ENCODE measurements around the gene HIRA.

HIRA gene

DNA sequence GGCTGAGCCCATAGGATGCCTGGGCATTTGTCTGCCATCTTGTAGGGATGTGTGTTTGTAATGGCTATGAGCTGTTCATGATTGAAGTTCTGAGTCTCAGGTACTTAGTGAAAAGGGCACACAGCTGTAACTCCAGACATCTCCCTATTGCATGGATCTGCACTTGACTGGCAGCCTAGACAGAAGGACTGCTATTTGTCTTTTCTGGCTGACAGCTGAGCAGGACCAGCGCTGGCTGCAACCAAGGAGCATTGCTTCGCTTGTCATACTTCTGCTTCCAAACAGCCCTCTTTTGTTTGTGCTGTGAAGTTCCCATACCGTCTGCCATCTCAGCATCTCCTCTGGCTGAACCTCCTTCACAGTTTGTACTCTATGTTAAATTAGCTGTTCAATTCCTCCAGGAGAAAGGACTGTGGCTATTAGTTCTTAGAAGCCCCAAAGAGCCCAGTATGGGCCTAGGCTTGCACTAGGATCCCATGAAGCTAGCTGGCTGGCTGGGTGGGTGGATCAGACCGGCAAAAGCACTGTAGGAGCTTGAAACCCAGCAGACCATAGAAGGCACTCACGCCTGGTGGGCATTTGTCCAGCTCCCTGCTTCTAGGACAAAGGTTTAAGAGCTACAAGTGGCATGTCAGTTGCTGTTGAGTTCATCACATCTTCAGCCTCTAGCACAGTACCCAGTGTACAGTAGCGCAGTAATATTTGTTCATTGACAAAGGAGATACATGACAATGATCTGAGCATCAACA is 20.4 kb downstream of the HIRA start:
- DNase-seq (ENCODE audit: low spot score) = no peak

DNA sequence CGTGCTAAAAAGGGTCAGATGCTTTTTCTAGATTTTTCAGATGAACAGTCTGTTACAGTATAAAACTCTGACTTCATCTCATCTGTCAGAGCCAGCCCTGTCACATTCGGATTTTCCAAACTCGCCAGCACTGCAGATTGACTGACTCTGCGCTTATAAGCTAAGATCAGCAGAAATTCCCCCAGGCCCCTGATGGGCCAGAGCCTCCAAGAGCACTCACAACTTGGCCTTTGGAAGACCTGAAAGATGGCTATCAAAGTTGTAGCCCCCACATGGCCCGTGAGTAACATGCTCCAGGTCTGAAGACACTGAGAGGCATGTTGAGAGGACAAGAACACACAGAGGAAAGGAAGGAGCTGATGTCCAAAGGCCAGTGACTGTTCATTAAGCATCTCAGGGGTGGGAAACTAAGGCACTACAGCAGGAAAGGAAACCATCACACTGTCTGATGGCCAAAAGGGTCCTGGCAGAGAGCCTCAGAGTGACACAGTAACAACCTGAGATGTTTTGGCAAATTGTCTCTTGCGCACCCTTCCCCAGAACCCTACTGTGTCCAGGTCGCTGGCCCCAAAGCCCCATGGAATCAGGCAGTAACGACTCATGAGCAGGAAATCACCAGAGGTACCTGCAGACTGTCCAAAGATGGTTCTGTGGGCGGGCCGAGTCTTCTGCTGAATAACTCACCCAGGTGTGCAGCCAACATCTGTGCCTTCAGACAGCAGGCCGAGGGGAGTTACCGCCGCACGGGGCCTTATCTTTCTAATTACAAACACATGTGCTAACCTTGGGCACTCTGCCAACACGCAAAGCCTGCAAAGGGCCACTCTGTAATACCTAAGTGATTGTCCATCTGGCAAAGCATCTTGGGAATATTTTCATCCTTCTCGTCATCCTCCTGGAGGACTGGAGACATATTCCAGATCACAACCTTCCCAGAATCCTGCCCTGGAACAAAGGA is 23.6 kb downstream of the HIRA start:
- DNase-seq (ENCODE audit: low spot score) = no peak

DNA sequence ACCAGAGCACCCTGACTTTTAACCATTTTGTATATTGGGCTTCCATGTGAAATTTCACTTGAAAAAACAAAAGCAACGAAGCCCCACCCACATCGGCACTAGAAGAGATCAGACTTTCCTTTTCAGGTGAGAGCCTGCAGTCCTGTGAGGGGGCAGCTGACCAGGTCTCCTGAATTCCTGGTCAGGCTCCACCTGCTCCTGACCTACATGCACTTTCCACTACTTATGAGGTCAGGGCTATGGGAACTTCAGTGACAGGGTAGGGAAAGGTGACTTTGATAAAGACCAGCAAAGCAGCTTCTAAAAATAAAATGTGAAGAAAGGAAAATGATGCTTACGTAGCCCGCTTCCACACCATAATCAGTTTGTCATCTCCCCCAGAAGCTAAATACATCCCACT is 24.7 kb downstream of the HIRA start:
- no peak for DNase-seq (ENCODE audit: low spot score)

DNA sequence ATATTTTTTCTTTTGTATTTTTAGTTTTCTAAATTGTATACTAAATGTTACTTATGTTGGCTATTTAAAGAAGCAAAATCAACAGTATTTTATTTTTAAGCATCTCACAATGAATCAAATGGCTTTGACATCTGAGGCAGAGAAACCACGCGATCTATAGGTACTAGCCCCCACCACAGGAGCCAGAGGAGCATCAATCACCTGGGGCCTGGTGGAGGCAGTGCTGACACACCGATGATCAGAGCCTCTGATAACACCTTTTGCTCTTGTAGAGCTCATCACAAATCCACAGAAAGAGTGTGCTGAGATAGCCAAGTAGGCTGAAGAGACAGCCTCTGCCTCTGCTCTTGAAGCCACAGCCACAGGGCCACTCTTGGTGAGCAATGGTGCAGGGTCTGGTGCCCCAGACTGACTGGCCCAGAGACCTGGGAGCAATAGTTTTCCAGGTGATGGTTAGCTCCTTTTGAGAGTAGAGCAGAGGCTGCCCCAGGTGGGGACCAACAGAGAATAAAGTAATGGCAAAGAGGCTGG is 25.2 kb downstream of the HIRA start:
- DNase-seq (ENCODE audit: low spot score) = no peak

DNA sequence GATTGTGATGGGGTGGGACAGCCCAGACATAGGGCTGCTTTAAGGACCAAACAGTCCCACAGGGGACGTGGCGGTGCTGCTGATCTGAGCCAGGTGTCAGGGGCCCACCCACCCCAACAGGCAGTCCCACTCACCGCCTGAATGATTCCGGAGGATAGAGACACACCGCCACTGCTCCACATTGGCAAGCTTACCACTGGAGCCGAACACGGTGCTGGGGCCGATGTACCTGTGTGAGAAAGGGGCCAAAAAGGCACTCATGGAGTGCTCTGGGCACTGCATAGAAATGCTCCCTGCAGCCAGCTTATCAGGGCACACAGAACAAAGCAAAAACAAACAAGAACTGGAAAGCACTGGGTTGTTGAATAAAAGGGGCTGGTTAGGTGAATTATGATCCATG is 25.9 kb downstream of the HIRA start:
- no peak for DNase-seq (ENCODE audit: low spot score)

DNA sequence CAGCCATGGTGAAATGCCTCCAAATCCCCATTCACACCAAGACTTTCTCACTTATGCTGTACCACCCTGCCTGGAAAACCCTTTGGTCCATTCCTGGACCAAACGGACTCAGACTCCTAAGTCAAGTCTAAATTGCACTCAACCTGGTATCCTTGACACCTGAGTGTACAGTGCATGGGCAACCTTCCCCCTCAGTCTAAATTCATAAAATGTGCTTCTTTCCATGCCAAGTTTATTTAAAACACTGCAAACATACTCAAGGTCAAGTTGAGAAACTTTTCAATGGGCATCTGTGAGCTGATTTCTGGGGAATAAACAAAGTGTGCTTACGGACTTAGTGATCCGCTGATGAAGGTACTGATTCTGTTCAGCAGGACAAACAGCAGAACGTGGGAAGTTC is 26.4 kb downstream of the HIRA start:
- DNase-seq (ENCODE audit: low spot score) = no peak

DNA sequence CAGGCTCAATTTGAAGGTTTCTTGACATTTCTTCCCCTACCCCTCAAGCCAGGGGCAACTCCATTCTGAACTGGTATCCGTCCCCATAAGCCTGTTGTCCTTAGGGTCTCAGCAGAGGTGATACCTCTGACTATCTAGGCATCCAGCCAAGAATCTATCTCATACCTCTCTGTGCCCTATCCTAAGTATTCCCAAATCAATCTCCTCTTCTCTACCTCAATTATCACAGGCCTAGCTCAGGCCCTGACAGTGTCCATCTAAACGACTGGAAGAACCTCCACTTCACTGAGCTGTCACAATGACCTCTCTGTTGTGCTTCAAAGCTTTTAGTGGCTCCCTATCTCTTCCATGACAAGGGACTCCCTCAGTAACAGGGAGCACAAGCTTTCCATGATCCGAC is 26.9 kb downstream of the HIRA start:
- DNase-seq (ENCODE audit: low spot score) = no peak

DNA sequence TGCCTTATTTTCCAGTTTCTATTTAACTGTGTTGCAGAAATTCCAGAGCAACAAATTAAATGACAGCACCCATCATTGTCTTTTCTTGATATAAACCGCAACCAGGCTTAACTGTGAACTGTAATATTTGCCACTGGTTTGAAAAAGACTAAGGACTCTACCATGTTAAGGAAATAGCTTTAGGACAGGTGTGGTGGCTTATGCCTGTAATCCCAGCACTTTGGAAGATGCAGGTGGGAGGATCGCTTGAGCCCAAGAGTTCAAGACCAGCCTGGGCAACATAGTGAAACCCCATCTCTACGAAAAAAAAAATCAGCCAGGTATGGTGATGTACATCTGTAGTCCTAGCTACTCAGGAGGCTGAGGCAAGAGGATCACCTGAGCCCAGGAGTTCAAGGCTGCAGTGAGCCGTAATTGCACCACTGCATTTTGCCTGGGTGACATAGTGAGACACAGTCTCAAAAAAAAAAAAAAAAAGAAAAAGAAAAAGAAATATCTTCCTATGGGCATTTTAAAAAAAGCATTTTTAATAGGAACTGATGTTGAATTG is 28.8 kb downstream of the HIRA start:
- no peak for DNase-seq (ENCODE audit: low spot score)

DNA sequence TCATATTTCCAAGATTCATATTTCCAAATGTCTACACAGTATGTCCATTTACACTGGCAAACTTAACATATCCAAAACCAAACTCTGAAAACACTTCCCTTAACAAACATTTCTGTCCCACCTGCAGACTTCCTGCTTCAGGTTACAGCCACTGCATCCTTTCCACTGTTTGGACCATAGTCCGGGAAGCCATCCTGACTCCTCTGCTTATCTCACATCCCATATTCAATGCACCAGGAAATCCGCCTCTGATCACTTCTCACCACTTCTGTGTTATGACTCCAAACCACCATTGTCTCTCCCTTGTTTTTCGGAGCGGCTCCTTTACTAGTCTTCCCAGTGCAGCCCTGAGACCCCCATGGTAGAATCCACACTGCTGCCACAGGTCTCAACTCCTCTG is 30.1 kb downstream of the HIRA start:
- DNase-seq (ENCODE audit: low spot score) = no peak

DNA sequence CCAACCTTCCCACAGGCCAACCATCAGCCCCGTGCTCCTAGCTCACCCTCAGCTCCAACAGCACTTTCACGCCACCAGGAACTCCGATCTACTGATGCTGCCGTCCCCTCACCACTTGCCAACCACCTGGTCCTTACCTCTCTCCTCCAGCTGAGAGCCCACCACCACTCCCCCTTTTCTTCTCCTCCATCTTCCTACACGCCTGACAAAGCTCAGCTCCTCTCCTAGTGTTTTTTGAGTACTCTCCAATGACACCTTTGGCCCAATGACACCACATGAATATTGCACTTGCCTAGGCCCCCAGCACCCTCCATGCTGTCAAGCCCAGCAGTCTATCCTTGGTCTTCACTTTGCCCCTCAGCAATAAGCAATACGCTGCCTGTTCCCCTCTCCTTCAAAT is 30.7 kb downstream of the HIRA start:
- DNase-seq (ENCODE audit: low spot score) = no peak

DNA sequence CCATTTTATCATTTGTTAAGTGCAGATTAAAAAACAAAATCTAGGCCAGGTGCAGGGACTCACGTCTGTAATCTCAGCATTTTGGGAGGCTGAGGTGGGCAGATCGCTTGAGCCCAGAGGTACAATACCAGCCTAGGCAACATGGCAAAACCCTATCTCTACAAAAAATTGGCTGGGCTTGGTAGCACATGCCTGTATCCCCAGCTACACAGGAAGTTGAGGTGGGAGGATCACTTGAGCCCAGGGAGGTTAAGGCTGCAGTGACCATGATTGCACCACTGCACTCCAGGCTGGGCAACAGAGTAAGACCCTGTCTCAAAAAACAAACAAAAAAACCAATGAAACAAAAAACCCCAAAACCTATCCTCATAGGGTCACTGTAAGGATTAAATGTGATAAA is 32.9 kb downstream of the HIRA start:
- no peak for DNase-seq (ENCODE audit: low spot score)

DNA sequence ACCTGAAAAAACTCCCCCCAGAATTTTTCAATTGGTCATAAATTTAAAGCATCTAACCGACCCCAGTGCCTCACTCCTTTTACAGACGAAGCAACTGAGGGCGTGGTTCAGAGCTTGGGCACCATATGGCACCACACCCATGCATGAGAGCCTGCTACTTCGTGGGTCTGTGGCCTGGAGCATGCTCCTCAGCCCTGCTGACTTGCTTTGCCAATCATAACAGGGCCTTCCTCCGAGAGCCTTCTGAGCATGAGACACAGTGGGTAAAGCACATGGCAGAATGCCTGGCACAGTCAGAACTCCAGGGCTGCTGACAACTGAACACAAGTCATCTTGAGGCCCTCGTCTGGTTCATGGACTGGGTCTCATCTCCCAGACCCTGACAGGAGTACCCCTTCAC is 33.3 kb downstream of the HIRA start:
- no peak for DNase-seq (ENCODE audit: low spot score)

DNA sequence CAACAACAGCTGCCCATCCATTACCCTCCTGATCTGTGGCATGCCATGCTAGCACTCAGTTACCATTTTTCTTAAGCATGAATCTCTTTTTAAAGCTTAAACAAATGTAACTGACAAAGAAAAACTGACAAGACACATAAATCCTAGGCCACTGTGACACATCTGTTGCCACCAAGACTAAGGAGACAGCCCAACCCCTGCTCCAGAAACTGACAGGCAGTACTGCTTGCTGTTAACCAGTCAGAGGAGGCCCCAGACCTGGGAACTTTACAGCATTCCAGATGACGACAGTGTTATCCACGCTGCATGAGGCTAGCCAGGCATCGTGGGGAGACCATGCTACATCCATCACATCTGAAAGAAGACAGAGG is 33.8 kb downstream of the HIRA start:
- no peak for DNase-seq (ENCODE audit: low spot score)

DNA sequence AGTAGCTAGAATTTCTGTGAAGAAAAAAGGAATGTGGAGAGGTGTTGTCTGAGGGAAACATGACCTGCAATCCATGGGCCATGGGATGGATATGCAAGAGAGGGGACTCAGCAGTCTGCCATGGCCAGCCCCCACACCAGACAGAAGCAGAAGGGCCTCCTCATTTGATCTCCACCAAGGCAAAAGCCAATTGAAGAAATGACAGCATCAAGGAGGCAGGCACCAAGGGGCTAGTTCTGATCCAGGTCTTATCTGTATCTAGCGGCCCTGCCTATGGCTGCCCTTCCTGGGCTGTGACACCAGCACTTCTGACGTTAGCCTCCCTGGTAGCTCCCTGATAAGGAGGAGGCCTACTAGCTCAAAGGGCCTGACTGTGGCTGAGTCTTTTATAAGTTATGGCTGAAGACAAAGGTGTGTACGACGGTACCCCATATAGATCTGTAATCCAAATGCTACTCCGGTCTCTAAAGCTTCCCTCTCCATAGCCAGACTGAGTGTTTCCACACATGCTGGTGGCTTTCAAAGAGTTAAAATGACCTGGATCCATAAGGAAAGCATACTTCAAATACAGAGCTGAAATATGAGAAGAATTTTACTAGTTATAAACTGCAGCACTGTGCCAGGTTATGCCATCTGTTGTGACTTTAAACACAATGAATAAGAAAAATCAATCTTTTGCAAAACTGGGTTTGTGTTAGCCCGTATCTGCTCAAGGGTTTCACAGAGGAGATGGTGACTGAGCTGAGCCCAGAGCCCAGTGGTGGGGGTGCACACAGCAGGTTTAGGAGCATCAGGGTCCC is 34.4 kb downstream of the HIRA start:
- DNase-seq (ENCODE audit: low spot score) = no peak

DNA sequence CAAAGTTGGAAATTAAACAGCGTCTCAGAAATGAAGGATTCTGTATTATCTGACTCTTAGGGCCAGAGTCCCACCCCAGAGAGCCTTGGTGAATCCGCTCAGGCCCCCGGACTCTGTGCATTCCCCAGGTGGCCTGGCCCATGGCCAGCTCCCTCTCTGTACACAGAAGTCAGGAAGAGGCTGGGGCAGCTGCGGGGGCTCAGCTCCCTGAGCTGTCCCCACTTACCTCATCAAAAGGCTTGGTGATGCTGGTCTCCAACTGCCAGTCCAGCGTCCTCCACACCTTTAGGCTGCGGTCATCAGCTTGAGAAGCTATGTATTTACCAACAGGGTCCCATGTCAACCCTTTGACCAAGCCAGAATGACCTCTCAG is 35.0 kb downstream of the HIRA start:
- DNase-seq (ENCODE audit: low spot score) = no peak

DNA sequence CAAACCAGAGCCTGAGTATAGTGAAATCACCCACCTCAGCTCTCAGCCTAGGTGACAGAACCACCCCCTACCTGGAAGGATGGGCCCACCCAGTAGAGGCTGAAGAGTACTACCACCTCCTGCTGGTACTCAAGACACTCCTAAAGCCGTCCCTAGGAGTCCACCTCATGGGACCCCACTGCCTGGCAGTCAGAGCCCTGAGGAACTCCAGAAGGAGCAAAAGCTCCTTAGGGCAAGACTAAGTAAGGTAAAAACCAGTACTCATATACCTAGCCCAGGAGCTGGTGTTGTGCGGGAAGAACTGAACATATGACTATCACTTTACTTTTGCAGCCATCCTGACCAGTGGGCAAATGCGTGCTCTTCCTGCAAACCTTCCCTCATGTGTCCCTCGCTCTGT is 36.3 kb downstream of the HIRA start:
- DNase-seq (ENCODE audit: low spot score) = no peak

DNA sequence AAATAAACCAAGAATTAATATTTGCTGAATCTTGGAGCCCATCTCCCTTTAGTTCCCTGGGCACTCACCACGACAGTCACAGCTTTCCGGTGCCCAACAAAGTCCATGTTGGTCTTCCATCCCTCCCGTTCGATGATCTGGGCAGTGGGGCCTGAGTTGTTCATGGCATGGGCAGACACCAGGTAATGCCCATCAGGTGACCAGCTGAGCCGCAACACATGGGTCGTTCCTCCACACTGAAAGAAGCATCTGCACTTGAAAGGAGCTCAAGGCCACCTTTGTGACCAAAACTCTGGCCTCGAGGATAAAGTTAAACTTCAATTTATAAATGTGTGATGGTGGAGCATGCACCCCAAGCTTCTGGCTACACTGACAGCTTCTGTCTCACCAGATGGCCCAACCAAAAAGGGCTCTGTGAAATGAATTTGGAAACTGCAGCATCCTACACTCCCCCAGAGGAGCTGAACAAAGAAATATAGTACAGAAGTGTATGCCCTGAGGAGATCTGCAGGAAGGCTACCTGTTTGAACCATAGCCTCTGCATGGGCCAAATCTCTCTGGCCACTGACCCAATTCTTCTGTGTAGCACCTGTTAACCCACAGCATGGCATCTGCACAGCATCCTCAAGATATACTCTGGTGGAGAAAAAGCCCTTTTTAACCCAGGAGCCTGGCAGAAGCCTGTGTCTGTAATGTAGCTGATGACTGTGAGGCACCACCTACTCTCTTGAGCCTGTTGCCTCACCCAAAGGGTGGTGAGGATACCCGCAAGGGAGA is 37.1 kb downstream of the HIRA start:
- no peak for DNase-seq (ENCODE audit: low spot score)

DNA sequence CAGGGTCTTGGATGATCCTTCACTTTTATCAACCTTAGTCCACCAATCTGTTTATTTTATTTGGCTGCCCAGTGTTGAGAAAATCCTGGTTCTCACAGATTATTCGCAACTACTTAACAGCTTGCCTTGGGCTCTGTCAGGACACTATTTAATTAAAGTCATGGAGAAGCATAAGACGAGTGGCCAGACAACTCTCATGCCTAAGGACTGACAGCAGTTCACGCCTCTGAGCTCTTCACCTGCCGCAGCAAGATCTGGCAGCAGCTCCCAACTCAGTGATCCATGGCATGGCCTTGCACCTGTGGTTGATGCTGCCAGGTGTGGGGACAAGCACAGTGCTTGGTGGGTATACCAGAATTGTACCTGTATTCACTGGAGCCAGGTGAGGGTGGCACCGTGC is 37.8 kb downstream of the HIRA start:
- DNase-seq (ENCODE audit: low spot score) = no peak

DNA sequence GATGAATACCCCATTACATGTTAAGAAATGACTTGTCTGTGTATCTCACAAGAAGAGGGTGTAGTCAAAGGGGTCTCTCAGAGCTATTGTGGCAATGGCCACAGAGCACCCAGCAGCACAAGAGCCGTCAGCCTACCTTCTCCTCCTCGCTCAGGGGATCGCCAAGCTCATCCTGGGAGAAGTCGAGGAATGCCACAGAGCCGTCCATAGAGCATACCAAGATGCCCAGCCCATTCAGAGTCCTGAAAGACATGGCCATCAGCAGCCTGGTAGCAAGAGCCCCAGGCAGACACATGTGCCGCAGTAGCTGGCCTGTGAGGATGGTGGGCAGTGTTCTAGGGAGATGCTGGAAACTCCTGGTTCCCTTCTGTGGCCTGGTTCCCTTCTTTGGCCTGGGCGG is 44.0 kb downstream of the HIRA start:
- no peak for DNase-seq (ENCODE audit: low spot score)

DNA sequence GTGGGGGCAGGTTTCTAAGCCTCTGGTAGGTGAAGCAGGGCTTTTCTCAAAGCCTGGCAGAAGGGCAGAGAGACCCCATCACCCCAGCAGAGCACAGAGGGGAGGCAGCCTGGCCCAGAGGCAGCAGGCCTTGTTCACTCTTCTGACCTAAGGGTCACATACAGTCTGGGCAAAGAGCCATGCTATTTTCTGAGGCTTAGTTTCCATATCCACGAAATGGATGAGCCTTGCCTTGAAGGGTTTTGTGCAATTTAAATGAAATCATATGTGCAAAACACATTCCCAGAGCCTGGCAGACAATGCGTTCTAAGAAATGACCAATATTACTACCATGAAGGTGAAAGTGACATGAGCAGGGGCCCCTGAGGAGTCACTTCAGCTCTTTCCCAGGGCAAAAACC is 44.5 kb downstream of the HIRA start:
- no peak for DNase-seq (ENCODE audit: low spot score)

DNA sequence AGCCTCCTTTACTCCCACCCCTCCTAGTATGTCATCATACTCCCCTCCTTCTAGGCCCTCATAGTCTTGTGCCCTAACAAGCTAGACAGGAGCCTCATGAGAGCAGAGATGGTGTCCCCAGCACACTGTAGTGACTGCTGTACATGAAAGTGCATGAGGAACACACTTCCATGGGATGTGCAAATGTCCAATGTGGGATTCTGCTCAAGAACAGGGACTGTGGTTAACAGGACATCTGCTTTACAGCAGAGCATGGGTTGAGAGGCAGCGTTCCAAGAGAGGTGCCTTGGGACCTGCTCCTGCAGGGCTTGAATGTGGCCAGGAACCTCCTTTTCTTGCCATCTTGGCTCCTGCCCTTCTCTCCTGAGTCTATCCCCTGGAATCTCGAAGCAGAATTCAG is 45.3 kb downstream of the HIRA start:
- no peak for DNase-seq (ENCODE audit: low spot score)
